Body of pancreas (tissue), 4 donors: Measurements from ENCODE around the gene CEACAM5. TPM values are rescaled to one million over a fixed set of nuclear protein-coding genes. Genes with fewer than 3 reads are reported as not detected.
A peak's percentile ranks its signal among the peaks of the same experiment; 100 is the strongest.
"Not testable (repeated sequence)": the region's sequence is repeated elsewhere in the genome, so short reads cannot be mapped to it uniquely, and the experiment has no call there.

ENCODE experiments used
- ATAC-seq: fragments of 150-250 bp; one replicate; pipeline ENCODE4 v1.9.1; 2016
- DNase-seq, 4 donors: peaks; one replicate each; pipeline ENCODE4 v3.0.0-alpha.2; 2019
- H3K27ac ChIP-seq, 4 donors: fragments of 200-600 bp; sonication (generic); 1 replicate in 3 of 4; 2 replicates in 1 of 4; pipeline versions ENCODE4 v1.5.1 to v1.6.1; 2016 to 2019; ENCODE audit warnings: mild to moderate bottlenecking in 1 of 4, mixed read lengths in 1 of 4, moderate library complexity in 1 of 4
- H3K27me3 ChIP-seq, 2 donors: fragments of 200-600 bp; sonication (generic); one replicate each; pipeline ENCODE4 v1.6.0; 2016; ENCODE audit warnings: mild to moderate bottlenecking in 1 of 2
- H3K36me3 ChIP-seq, 2 donors: fragments of 200-600 bp; sonication (generic); replicated peaks in 1 of 2; 2 replicates each; pipeline ENCODE4 v1.5.1; 2016; ENCODE audit warnings: low read depth in 2 of 2; ENCODE audit not compliant: insufficient read depth in 1 of 2
- H3K4me1 ChIP-seq: fragments of 200-600 bp; sonication (generic); one replicate; pipeline ENCODE4 v1.6.0; 2016
- H3K4me3 ChIP-seq, 2 donors: fragments of 200-600 bp; sonication (generic); 1 replicate in 1 of 2; 2 replicates in 1 of 2; pipeline ENCODE4 v1.5.1; 2016 to 2019
- H3K9me3 ChIP-seq, 3 donors: fragments of 200-600 bp; sonication (generic); 1 replicate in 2 of 3; 2 replicates in 1 of 3; pipeline ENCODE4 v1.5.1; 2016
- POLR2A ChIP-seq, 3 donors: fragments of 450-650 bp; IDR thresholded peaks; one replicate each; pipeline ENCODE4 v1.6.1; 2016; ENCODE audit warnings: antibody characterized with exemption in 3 of 3, mild to moderate bottlenecking in 2 of 3
- WGBS, 2 donors: methylation state at CpG; one replicate each; pipeline ENCODE4 v1.1.5; 2017; 5-methylcytosine and 5-hydroxymethylcytosine counted together
- intact Hi-C: fragments of 100-400 bp; cut with DNase I; formaldehyde crosslinking; loops from one replicate; pipeline ENCODE4 v1.15.1; 2023
- total RNA-seq, 2 donors: library from RNA; depleted of rRNA; stranded (reverse); fragments of >200 nt; gene quantifications; one replicate each; pipeline ENCODE4 v1.1.0, GENCODE V29; 2016
- TF ChIP-seq, protein P1 (sequence below), 7 experiments: fragments of 450-650 bp in 4 of 7; fragments of 200-600 bp in 3 of 7; sonication (generic) in 3 of 7; IDR thresholded peaks; one replicate each; pipeline ENCODE4 v1.5.1; 2016 to 2019; ENCODE audit warnings: antibody characterized with exemption in 7 of 7

CEACAM5 gene
- total RNA-seq, 2 donors from 2014 or later: 4.9 TPM; not detected in 1

DNA sequence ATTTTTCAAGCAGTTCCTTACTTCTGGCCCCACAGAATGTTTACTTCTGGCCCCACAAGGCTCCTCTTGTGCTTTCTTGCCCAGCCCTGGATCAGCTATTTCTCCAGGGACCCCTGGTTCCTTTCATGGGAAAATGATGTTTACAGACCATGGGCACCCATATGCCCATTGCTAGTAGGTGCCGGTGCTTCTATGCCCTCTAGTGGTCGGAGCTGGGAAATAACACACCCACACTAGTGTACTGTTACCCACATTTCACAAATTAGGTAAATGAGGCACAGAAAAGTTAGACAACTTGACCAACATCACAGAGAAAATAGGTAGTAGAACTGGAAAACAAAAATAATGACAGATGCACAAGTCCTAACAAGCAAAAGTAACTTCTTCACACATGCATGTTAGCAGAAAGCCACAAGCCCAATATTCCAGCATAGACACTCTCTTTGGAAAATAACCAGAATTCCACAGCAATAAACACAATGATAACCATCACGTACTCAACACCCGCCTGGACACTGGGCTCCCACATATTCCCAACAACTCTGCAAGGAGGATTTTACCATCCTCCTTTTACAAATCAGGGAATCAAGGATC, 45.6 kb downstream of the CEACAM5 start:
- Histone ChIP-seq H3K27me3 (no peaks in the 10 kb centered on the region), H3K27ac (no peak overlapping the region), H3K4me3 (no peak overlapping the region), H3K4me1 (peaks cover 31% of the 10 kb centered on the region), H3K36me3 (no peaks in the 10 kb centered on the region), H3K9me3 (no peaks in the 10 kb centered on the region)
- TF ChIP-seq, protein P1, sequence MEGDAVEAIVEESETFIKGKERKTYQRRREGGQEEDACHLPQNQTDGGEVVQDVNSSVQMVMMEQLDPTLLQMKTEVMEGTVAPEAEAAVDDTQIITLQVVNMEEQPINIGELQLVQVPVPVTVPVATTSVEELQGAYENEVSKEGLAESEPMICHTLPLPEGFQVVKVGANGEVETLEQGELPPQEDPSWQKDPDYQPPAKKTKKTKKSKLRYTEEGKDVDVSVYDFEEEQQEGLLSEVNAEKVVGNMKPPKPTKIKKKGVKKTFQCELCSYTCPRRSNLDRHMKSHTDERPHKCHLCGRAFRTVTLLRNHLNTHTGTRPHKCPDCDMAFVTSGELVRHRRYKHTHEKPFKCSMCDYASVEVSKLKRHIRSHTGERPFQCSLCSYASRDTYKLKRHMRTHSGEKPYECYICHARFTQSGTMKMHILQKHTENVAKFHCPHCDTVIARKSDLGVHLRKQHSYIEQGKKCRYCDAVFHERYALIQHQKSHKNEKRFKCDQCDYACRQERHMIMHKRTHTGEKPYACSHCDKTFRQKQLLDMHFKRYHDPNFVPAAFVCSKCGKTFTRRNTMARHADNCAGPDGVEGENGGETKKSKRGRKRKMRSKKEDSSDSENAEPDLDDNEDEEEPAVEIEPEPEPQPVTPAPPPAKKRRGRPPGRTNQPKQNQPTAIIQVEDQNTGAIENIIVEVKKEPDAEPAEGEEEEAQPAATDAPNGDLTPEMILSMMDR (IDR thresholded peaks at IDR 0.05): peak; percentile 56 to 73 (median 61)
- TF ChIP-seq POLR2A (IDR thresholded peaks at IDR 0.05): no peak
- peak; percentile 70 to 80 (median 70) for DNase-seq
- intact Hi-C loops: no loop called here
- peak; percentile 39 for ATAC-seq
- WGBS, 2 donors: 6 to 8% methylated on average over 4 of the region's 4 CpGs

DNA sequence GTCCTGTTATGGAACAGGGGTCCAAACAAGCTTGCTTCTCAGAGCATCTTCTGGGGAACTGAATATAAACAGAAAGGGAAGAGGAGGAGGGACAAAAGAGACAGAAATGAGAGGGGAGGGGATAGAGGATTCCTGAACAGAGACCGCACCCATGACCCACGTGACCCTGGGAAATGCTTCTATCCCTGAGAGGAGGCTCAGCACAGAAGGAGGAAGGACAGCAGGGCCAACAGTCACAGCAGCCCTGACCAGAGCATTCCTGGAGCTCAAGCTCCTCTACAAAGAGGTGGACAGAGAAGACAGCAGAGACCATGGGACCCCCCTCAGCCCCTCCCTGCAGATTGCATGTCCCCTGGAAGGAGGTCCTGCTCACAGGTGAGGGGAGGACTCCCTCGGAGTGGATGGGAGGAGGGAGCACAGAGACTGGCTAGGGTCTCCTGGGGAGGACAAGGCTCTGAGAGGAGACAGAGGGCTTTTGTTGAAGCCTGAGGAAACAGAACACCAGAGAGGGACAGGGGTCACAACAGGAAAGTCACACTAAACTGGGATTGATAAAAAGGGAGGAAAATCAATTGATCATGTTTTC, 47.0 kb downstream of the CEACAM5 start, which contains the start of gene CEACAM6:
Gene CEACAM6 (plus strand): TSS at position 203 of the 586 bp plus-strand sequence. CDS start 109 bp downstream, at position 312.
- intact Hi-C loops: no loop called here
- no peak within 1 kb of the TSS for H3K27ac ChIP-seq

DNA sequence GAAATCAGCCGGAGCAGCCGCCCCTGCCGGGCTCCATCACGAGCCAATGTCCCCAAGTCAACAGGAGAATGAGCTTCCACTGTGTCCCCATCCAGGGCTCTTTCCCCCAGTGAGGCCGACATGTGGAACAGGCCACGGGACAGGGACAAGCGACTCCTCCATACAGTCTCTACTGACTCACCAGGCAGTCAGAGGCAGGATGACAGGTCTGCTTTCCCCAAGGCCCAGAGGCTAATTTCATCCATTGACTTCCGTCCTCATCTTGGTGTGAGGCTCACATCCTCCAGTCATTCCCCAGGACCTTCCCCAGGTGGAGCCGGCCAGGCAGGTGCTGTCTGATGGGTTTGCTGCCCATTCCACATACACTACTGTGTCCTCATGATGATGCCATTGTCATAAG, 50.4 kb downstream of the CEACAM5 start:
- no peak for TF ChIP-seq POLR2A (IDR thresholded peaks at IDR 0.05)
- TF ChIP-seq, protein P1 (IDR thresholded peaks at IDR 0.05): no peak
- H3K4me3 ChIP-seq: no peak overlapping the region
- H3K4me1 ChIP-seq: no peaks in the 10 kb centered on the region
- no peaks in the 10 kb centered on the region for H3K27me3 ChIP-seq
- DNase-seq: no peak
- H3K9me3 ChIP-seq: no peaks in the 10 kb centered on the region
- intact Hi-C loops: no loop called here
- no peak for ATAC-seq
- 69 to 84% methylated on average over 5 to 9 of the region's 9 CpGs for whole genome bisulfite sequencing, 2 donors
- H3K36me3 ChIP-seq: no peaks in the 10 kb centered on the region
- H3K27ac ChIP-seq: no peak overlapping the region

More for the DNA sequence above, 47.0 kb downstream of the CEACAM5 start, which contains the start of gene CEACAM6:
- no peak for DNase-seq
- Histone ChIP-seq H3K27me3 (no peaks in the 10 kb centered on the region), H3K4me3 (no peak within 1 kb of the TSS), H3K9me3 (no peaks in the 10 kb centered on the region), H3K36me3 (no peaks in the 10 kb centered on the region), H3K4me1 (peaks cover 27% of the 10 kb centered on the region)
- no peak for ATAC-seq
- TF ChIP-seq, protein P1 (IDR thresholded peaks at IDR 0.05): no peak
- no peak for TF ChIP-seq POLR2A (IDR thresholded peaks at IDR 0.05)
- WGBS, 2 donors: 22 to 40% methylated on average over 3 of the region's 3 CpGs

DNA sequence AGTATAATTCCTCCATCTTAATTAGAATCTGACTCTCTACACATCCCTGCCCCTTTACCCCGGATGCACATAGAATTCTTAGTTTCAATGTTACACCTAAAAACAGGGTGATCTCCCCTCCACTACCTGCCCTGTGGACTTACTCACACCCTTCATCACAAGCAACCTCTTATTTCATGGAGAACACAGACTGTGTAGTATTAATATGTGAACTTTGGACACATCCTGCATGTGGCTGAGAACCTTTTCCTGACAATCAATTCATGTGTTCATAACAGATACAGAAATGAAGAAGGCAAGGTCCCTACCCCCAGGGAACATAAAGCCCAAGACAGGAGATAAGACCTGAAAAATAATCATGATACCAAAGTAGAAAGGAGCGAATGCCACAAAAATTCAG, 58.7 kb downstream of the CEACAM5 start:
- DNase-seq: no peak
- Histone ChIP-seq H3K4me3 (no peak overlapping the region), H3K4me1 (no peaks in the 10 kb centered on the region), H3K9me3 (no peaks in the 10 kb centered on the region), H3K27ac (no peak overlapping the region), H3K36me3 (no peaks in the 10 kb centered on the region), H3K27me3 (no peaks in the 10 kb centered on the region)
- TF ChIP-seq POLR2A (IDR thresholded peaks at IDR 0.05): no peak
- TF ChIP-seq, protein P1 (IDR thresholded peaks at IDR 0.05): no peak
- intact Hi-C loops: no loop called here
- ATAC-seq: no peak
- WGBS, 2 donors: 64 to 79% methylated on average over 2 of the region's 2 CpGs

DNA sequence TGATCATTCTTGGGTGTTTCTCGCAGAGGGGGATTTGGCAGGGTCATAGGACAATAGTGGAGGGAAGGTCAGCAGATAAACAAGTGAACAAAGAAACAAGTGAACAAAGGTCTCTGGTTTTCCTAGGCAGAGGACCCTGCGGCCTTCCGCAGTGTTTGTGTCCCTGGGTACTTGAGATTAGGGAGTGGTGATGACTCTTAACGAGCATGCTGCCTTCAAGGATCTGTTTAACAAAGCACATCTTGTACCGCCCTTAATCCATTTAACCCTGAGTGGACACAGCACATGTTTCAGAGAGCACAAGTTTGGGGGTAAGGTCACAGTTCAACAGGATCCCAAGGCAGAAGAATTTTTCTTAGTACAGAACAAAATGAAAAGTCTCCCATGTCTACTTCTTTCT, 59.7 kb downstream of the CEACAM5 start:
- H3K4me1 ChIP-seq, H3K4me3 ChIP-seq, DNase-seq, H3K27ac ChIP-seq, H3K36me3 ChIP-seq, intact Hi-C loops, ATAC-seq, H3K27me3 ChIP-seq, H3K9me3 ChIP-seq: not testable (repeated sequence)
- 62 to 66% methylated on average over 5 of the region's 5 CpGs for WGBS, 2 donors
